Panc1 (cell line): ENCODE data around the gene MGA. TPM values are rescaled to one million over a fixed set of nuclear protein-coding genes. Genes with fewer than 3 reads are reported as not detected.

Experiments
- ATAC-seq: fragments of 200-7000 bp; cut with Tn5 transposase; 2 replicates; pipeline ENCODE4 v1.9.1; 2020; ENCODE audit warnings: mild to moderate bottlenecking, moderate library complexity
- BruUV-seq: library from RNA; stranded (reverse); fragments of 400-500 nt; replicated peaks from 2 replicates; lab custom pipeline; 2021; lab: Mats Ljungman, UMichigan
- CTCF ChIA-PET: fragments of 300-600 bp; sonication (Branson Sonifier 250); formaldehyde crosslinking; loops from one replicate; lab custom pipeline; 2022; ENCODE audit warnings: antibody characterized with exemption; lab: Charles Lee
- POLR2A ChIA-PET: fragments of 300-600 bp; sonication (Branson Sonifier 250); formaldehyde crosslinking; loops from one replicate; lab custom pipeline; 2022; ENCODE audit warnings: antibody characterized with exemption; lab: Charles Lee
- DNase-seq: peaks from one replicate; pipeline ENCODE4 v3.0.0-alpha.2; 2010; ENCODE audit warnings: low read depth, low spot score
- H3K27ac ChIP-seq: 2 replicates; pipeline ENCODE4 v1.5.1; 2011; ENCODE audit warnings: mild to moderate bottlenecking, low read length, inconsistent platforms
- H3K27me3 ChIP-seq: fragments of 200-500 bp; sonication (Bioruptor generic); 2 replicates; pipeline ENCODE4 v1.6.0; 2014; ENCODE audit warnings: low read length, inconsistent platforms; ENCODE audit not compliant: control insufficient read depth, insufficient read depth
- H3K36me3 ChIP-seq: fragments of 200-500 bp; sonication (Bioruptor generic); 2 replicates; pipeline ENCODE4 v1.5.1; 2014; ENCODE audit warnings: inconsistent platforms, mild to moderate bottlenecking, low read length, moderate library complexity; ENCODE audit not compliant: control insufficient read depth, insufficient read depth
- H3K4me1 ChIP-seq: 2 replicates; pipeline ENCODE4 v1.5.1; 2011; ENCODE audit warnings: inconsistent platforms, mild to moderate bottlenecking, low read length, moderate library complexity; ENCODE audit not compliant: control insufficient read depth, insufficient read depth
- H3K4me3 ChIP-seq, 2 experiments: 2 replicates each; pipeline ENCODE4 v1.5.1; 2011 to 2012; ENCODE audit warnings: low read depth in 2 of 2, low read length in 2 of 2, mild to moderate bottlenecking in 2 of 2, inconsistent platforms in 1 of 2, moderate library complexity in 1 of 2
- H3K9me3 ChIP-seq: fragments of 200-500 bp; sonication (Bioruptor generic); 2 replicates; pipeline ENCODE4 v1.5.1; 2014; ENCODE audit warnings: low read depth, mild to moderate bottlenecking, inconsistent platforms, low read length, moderate library complexity; ENCODE audit not compliant: control insufficient read depth, insufficient read depth
- POLR2AphosphoS5 ChIP-seq: IDR thresholded peaks from 2 replicates; pipeline ENCODE4 v1.6.1; 2012; ENCODE audit warnings: mild to moderate bottlenecking, low read depth, low read length, moderate library complexity
- SIN3A ChIP-seq: IDR thresholded peaks from 2 replicates; pipeline ENCODE4 v1.6.1; 2012; ENCODE audit warnings: low read depth, mild to moderate bottlenecking, low read length, moderate library complexity, borderline replicate concordance; ENCODE audit not compliant: insufficient read depth
- TCF7L2 ChIP-seq: IDR thresholded peaks from 2 replicates; pipeline ENCODE4 v1.6.1; 2011; ENCODE audit warnings: mild to moderate bottlenecking, low read depth, low read length, inconsistent platforms
- in situ Hi-C: cut with HindIII; loops from 2 replicates; pipeline ENCODE4 v1.10.0; 2016; ENCODE audit warnings: low sequenced_read_pairs, low pct_unique_long_range_greater_than_20kb
- intact Hi-C: fragments of 100-400 bp; cut with micrococcal nuclease; formaldehyde crosslinking; loops from one replicate; pipeline ENCODE4 v1.10.0; 2022; ENCODE audit not compliant: unreplicated experiment
- total RNA-seq: library from RNA; stranded (reverse); gene quantifications from one replicate; pipeline ENCODE4 v1.2.1, GENCODE V29; 2021; ENCODE audit not compliant: unreplicated experiment
- TF ChIP-seq, protein P1 (sequence below): fragments of 450-650 bp; IDR thresholded peaks from 2 replicates; pipeline ENCODE4 v1.5.1; 2017; ENCODE audit warnings: mild to moderate bottlenecking
- TF ChIP-seq, protein P2 (sequence below), 2 experiments: IDR thresholded peaks; 2 replicates each; pipeline ENCODE4 v1.6.1; 2011 to 2012; ENCODE audit warnings: low read depth in 2 of 2, control low read depth in 1 of 2, low read length in 1 of 2, mild to moderate bottlenecking in 1 of 2, moderate library complexity in 1 of 2; ENCODE audit not compliant: insufficient read depth in 1 of 2

The MGA gene
- total RNA-seq, 1 experiment from 2014 or later: 43.6 TPM

DNA sequence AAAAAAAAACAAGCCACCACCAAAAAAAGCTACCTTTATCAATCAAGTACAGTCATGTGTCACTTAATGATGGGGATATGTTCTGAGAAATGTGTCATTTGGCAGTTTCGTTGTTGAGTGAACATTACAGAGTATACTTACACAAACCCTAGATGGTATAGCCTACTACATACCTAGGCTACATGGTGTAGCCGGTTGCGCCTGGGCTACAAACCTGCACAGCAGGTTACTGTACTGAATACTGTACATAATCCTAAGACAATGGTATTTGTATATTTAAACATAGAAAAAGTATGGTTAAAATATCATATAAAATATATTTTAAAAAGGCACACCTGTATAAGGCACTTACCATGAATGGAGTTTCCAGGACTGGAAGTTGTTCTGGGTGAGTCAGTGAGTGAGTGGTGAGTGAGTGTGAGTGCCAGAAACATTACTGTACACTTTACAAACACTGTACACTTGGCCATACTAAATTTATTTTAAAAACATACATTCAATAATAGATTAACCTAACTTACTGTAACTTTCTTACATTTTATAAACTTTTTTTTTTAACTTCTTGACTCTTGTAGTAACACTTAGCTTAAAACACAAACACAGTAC, 141.7 kb downstream of the MGA start:
- H3K9me3 ChIP-seq: no peaks in the 10 kb centered on the region
- ChIA-PET CTCF (interaction anchor here (0.5 kb wide), 1 partner anchor 196 kb away, joined by 3 read pairs; no protein-coding TSS in a partner anchor), POLR2A (interaction anchor here (0.5 kb wide), 1 partner anchor 20 kb away, joined by 4 read pairs; no protein-coding TSS in a partner anchor)
- H3K4me1 ChIP-seq: no peaks in the 10 kb centered on the region
- ATAC-seq: no peak
- no peak overlapping the region for H3K4me3 ChIP-seq
- intact Hi-C loops: no loop called here
- DNase-seq: peak; percentile 59
- no peaks in the 10 kb centered on the region; the same call in 1 of the 2 replicates for H3K36me3 ChIP-seq
- no TSS peak for BruUV-seq
- TF ChIP-seq POLR2AphosphoS5 (no peak), SIN3A (no peak), TCF7L2 (no peak)
- TF ChIP-seq, protein P1, sequence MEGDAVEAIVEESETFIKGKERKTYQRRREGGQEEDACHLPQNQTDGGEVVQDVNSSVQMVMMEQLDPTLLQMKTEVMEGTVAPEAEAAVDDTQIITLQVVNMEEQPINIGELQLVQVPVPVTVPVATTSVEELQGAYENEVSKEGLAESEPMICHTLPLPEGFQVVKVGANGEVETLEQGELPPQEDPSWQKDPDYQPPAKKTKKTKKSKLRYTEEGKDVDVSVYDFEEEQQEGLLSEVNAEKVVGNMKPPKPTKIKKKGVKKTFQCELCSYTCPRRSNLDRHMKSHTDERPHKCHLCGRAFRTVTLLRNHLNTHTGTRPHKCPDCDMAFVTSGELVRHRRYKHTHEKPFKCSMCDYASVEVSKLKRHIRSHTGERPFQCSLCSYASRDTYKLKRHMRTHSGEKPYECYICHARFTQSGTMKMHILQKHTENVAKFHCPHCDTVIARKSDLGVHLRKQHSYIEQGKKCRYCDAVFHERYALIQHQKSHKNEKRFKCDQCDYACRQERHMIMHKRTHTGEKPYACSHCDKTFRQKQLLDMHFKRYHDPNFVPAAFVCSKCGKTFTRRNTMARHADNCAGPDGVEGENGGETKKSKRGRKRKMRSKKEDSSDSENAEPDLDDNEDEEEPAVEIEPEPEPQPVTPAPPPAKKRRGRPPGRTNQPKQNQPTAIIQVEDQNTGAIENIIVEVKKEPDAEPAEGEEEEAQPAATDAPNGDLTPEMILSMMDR: no peak
- TF ChIP-seq, protein P2, sequence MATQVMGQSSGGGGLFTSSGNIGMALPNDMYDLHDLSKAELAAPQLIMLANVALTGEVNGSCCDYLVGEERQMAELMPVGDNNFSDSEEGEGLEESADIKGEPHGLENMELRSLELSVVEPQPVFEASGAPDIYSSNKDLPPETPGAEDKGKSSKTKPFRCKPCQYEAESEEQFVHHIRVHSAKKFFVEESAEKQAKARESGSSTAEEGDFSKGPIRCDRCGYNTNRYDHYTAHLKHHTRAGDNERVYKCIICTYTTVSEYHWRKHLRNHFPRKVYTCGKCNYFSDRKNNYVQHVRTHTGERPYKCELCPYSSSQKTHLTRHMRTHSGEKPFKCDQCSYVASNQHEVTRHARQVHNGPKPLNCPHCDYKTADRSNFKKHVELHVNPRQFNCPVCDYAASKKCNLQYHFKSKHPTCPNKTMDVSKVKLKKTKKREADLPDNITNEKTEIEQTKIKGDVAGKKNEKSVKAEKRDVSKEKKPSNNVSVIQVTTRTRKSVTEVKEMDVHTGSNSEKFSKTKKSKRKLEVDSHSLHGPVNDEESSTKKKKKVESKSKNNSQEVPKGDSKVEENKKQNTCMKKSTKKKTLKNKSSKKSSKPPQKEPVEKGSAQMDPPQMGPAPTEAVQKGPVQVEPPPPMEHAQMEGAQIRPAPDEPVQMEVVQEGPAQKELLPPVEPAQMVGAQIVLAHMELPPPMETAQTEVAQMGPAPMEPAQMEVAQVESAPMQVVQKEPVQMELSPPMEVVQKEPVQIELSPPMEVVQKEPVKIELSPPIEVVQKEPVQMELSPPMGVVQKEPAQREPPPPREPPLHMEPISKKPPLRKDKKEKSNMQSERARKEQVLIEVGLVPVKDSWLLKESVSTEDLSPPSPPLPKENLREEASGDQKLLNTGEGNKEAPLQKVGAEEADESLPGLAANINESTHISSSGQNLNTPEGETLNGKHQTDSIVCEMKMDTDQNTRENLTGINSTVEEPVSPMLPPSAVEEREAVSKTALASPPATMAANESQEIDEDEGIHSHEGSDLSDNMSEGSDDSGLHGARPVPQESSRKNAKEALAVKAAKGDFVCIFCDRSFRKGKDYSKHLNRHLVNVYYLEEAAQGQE (IDR thresholded peaks at IDR 0.05; ENCODE audit: insufficient read depth in 1 of 2, low read depth in 2 of 2, low read length in 1 of 2): no peak
- H3K27ac ChIP-seq: no peak overlapping the region
- no peaks in the 10 kb centered on the region for H3K27me3 ChIP-seq
- in situ Hi-C loops: no loop called here

DNA sequence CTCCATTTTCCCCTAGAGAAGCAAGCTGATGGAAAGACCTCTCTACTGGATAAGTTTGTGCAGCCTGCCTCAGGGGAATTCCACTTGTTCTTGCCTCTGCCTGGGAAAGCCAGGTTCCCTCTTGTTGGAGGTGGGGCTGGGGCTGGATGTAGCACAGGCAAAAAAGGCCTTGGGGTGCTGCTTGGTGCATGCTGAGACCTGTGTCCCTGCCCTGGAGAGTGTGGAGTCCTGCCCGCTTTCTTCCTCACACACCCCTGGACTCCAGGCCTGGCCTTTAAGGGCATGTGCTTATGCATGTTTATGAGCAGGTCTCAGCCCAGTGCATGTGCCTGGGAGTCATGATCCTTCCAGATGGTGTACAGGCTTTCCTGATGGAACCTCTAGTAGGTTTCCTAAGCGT, 144.2 kb downstream of the MGA start:
- POLR2A ChIA-PET: no interaction called here
- ATAC-seq (peak; percentile 29; the same call in 1 of the 2 replicates), DNase-seq (no peak)
- intact Hi-C loops (no loop called here), in situ Hi-C loops (no loop called here)
- BruUV-seq: no TSS peak
- Histone ChIP-seq H3K27ac (no peak overlapping the region), H3K27me3 (no peaks in the 10 kb centered on the region), H3K9me3 (no peaks in the 10 kb centered on the region), H3K4me1 (no peaks in the 10 kb centered on the region; the same call in 1 of the 2 replicates), H3K36me3 (no peaks in the 10 kb centered on the region; the same call in 1 of the 2 replicates), H3K4me3 (no peak overlapping the region)
- no peak for TF ChIP-seq TCF7L2
- TF ChIP-seq, protein P1: no peak
- TF ChIP-seq, protein P2 (IDR thresholded peaks at IDR 0.05; ENCODE audit: insufficient read depth in 1 of 2, low read depth in 2 of 2, low read length in 1 of 2): no peak
- no peak for TF ChIP-seq SIN3A
- TF ChIP-seq POLR2AphosphoS5: no peak
- CTCF ChIA-PET: no interaction called here
